Testis (tissue), 2 donors: ENCODE results near the gene SMARCC2.

ENCODE experiments used
- POLR2A ChIP-seq: fragments of 450-650 bp; IDR thresholded peaks from one replicate; pipeline ENCODE4 v1.6.1; 2017; ENCODE audit warnings: antibody characterized with exemption, mild to moderate bottlenecking, moderate library complexity
- TF ChIP-seq, protein P1 (sequence below), 3 experiments: fragments of 450-650 bp in 2 of 3; fragments of 200-600 bp in 1 of 3; sonication (generic) in 1 of 3; IDR thresholded peaks; one replicate each; pipeline ENCODE4 v1.5.1; 2016 to 2019; ENCODE audit warnings: antibody characterized with exemption in 3 of 3, mild to moderate bottlenecking in 2 of 3, moderate library complexity in 1 of 3

DNA sequence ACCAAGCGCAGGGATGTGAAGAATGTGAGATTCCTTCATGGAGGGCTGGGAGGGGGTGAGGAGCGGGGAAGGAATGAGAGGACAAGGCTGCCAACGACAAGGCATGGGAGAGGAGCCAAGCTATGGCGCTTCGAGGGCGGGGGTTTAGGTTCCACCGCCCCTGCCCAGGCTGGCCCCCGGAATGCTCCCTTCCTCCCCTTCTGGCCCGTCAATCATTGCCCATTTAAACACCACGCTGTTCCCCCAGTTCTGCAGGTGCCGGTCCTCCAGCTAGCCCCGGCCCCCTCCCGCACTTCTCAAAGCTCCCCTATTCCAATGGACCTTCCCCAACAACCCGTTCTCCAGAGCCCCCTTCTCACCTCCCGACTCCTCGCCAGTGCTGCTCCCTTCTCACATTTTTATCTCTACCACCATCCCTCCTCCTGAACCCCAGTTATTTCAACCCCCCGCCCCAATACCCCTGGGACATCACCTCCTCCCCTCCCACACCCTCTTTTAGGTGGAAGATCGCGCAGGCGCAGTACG lies 32.0 kb upstream of the SMARCC2 start:
- TF ChIP-seq, protein P1, sequence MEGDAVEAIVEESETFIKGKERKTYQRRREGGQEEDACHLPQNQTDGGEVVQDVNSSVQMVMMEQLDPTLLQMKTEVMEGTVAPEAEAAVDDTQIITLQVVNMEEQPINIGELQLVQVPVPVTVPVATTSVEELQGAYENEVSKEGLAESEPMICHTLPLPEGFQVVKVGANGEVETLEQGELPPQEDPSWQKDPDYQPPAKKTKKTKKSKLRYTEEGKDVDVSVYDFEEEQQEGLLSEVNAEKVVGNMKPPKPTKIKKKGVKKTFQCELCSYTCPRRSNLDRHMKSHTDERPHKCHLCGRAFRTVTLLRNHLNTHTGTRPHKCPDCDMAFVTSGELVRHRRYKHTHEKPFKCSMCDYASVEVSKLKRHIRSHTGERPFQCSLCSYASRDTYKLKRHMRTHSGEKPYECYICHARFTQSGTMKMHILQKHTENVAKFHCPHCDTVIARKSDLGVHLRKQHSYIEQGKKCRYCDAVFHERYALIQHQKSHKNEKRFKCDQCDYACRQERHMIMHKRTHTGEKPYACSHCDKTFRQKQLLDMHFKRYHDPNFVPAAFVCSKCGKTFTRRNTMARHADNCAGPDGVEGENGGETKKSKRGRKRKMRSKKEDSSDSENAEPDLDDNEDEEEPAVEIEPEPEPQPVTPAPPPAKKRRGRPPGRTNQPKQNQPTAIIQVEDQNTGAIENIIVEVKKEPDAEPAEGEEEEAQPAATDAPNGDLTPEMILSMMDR (IDR thresholded peaks at IDR 0.05): no peak
- no peak for TF ChIP-seq POLR2A
